CD14-positive monocyte (primary cell): Measurements from ENCODE around the gene TOX4. TPM values are rescaled to one million over a fixed set of nuclear protein-coding genes. Genes with fewer than 3 reads are reported as not detected.

Experiments
- DNase-seq, 3 donors: peaks; one replicate each; pipeline ENCODE4 v3.0.0-alpha.2; 2011 to 2022
- H2AFZ ChIP-seq: 2 replicates; pipeline ENCODE4 v1.6.0; 2012; ENCODE audit warnings: mild to moderate bottlenecking, low read depth, low read length, inconsistent platforms; ENCODE audit not compliant: insufficient read depth, poor library complexity, severe bottlenecking
- H3K27ac ChIP-seq, 2 donors: 1 replicate in 1 of 2; 2 replicates in 1 of 2; pipeline ENCODE4 v1.5.1; 2012 to 2013; ENCODE audit warnings: low read length in 2 of 2, control low read depth in 1 of 2, inconsistent platforms in 1 of 2, low read depth in 1 of 2, mild to moderate bottlenecking in 1 of 2
- H3K27me3 ChIP-seq, 2 donors: one replicate each; pipeline versions ENCODE4 v1.6.0 to v1.6.1; 2011 to 2013; ENCODE audit warnings: low read length in 2 of 2; ENCODE audit not compliant: control insufficient read depth in 2 of 2, insufficient read depth in 2 of 2
- H3K36me3 ChIP-seq, 2 donors: replicated peaks in 1 of 2; 1 replicate in 1 of 2; 2 replicates in 1 of 2; pipeline versions ENCODE4 v1.5.1 to v1.6.1; 2012 to 2013; ENCODE audit warnings: low read length in 2 of 2, control low read depth in 1 of 2, inconsistent platforms in 1 of 2, mild to moderate bottlenecking in 1 of 2; ENCODE audit not compliant: insufficient read depth in 2 of 2, control insufficient read depth in 1 of 2
- H3K4me1 ChIP-seq, 2 donors: 1 replicate in 1 of 2; 2 replicates in 1 of 2; pipeline versions ENCODE4 v1.5.1 to v1.6.1; 2012 to 2013; ENCODE audit warnings: low read length in 2 of 2, control low read depth in 1 of 2, inconsistent platforms in 1 of 2, mild to moderate bottlenecking in 1 of 2, moderate library complexity in 1 of 2; ENCODE audit not compliant: insufficient read depth in 2 of 2, control insufficient read depth in 1 of 2
- H3K4me2 ChIP-seq: replicated peaks from 2 replicates; pipeline ENCODE3; 2012; ENCODE audit warnings: low read length, moderate library complexity, mild to moderate bottlenecking; ENCODE audit not compliant: poor library complexity, severe bottlenecking; ENCODE audit errors: extremely low read depth
- H3K4me3 ChIP-seq, 3 experiments: fragments of 200-600 bp in 1 of 3; sonication (generic) in 1 of 3; replicated peaks in 1 of 3; 1 replicate in 2 of 3; 2 replicates in 1 of 3; pipeline ENCODE4 v1.5.1; 2011 to 2013; ENCODE audit warnings: low read length in 3 of 3, mild to moderate bottlenecking in 3 of 3, control low read depth in 2 of 3, low read depth in 2 of 3, inconsistent platforms in 1 of 3, moderate library complexity in 1 of 3
- H3K79me2 ChIP-seq: 2 replicates; pipeline ENCODE4 v1.6.0; 2012; ENCODE audit warnings: mild to moderate bottlenecking, control low read depth, inconsistent platforms, low read length, moderate library complexity; ENCODE audit not compliant: insufficient read depth
- H3K9ac ChIP-seq: 2 replicates; pipeline ENCODE4 v1.6.0; 2017; ENCODE audit warnings: low read length, mild to moderate bottlenecking; ENCODE audit not compliant: insufficient read depth, poor library complexity, severe bottlenecking
- H3K9me3 ChIP-seq, 2 donors: replicated peaks in 1 of 2; 1 replicate in 1 of 2; 2 replicates in 1 of 2; pipeline versions ENCODE4 v1.5.1 to v1.6.1; 2012 to 2013; ENCODE audit warnings: low read length in 2 of 2, control low read depth in 1 of 2; ENCODE audit not compliant: control insufficient read depth in 1 of 2, insufficient read depth in 1 of 2
- H4K20me1 ChIP-seq: 2 replicates; pipeline ENCODE4 v1.6.0; 2012; ENCODE audit warnings: mild to moderate bottlenecking, low read length, control low read depth, moderate library complexity; ENCODE audit not compliant: insufficient read depth
- H3K27ac Mint-ChIP-seq, 7 donors: one replicate each; pipeline ENCODE4 v1.8.0; 2020; ENCODE audit warnings: mild to moderate bottlenecking in 7 of 7, mixed read lengths in 7 of 7, moderate library complexity in 6 of 7, inconsistent platforms in 2 of 7
- H3K27me3 Mint-ChIP-seq, 3 donors: one replicate each; pipeline ENCODE4 v1.8.0; 2021 to 2022; ENCODE audit warnings: low read depth in 3 of 3, mild to moderate bottlenecking in 3 of 3, mixed read lengths in 3 of 3, moderate library complexity in 3 of 3, inconsistent platforms in 1 of 3
- H3K36me3 Mint-ChIP-seq, 2 donors: one replicate each; pipeline ENCODE4 v1.8.0; 2020; ENCODE audit warnings: mixed read lengths in 2 of 2, inconsistent platforms in 1 of 2, mild to moderate bottlenecking in 1 of 2
- H3K4me1 Mint-ChIP-seq: one replicate; pipeline ENCODE4 v1.8.0; 2020; ENCODE audit warnings: mild to moderate bottlenecking, mixed read lengths
- H3K4me3 Mint-ChIP-seq, 2 donors: one replicate each; pipeline ENCODE4 v1.8.0; 2020; ENCODE audit warnings: mild to moderate bottlenecking in 2 of 2, mixed read lengths in 2 of 2, moderate library complexity in 1 of 2
- H3K9me3 Mint-ChIP-seq, 7 donors: one replicate each; pipeline ENCODE4 v1.8.0; 2020 to 2022; ENCODE audit warnings: mixed read lengths in 7 of 7, mild to moderate bottlenecking in 6 of 7, moderate library complexity in 6 of 7, inconsistent platforms in 2 of 7
- WGBS: methylation state at CpG from one replicate; pipeline ENCODE4 v1.1.5; 2013; ENCODE audit warnings: missing lambda C conversion rate; ENCODE audit not compliant: insufficient coverage; 5-methylcytosine and 5-hydroxymethylcytosine counted together
- intact Hi-C, 2 donors: fragments of 100-400 bp; cut with micrococcal nuclease; formaldehyde crosslinking; loops; one replicate each; pipeline versions ENCODE4 v1.15.0 to v1.15.1; 2023
- polyA plus RNA-seq, 3 donors: library from polyadenylated mRNA; depleted of rRNA in 1 of 3; unstranded in 2 of 3; stranded (reverse) in 1 of 3; fragments of 300-500 nt in 2 of 3; fragments of >200 nt in 1 of 3; fragmentation: Illumina TruSeq in 2 of 3; gene quantifications; 1 replicate in 2 of 3; 2 replicates in 1 of 3; pipeline ENCODE4 v1.2.3, GENCODE V29; 2012 to 2021
- TF ChIP-seq, protein P1 (sequence below): fragments of 200-600 bp; IDR thresholded peaks from one replicate; pipeline ENCODE4 v1.8.0; 2022; ENCODE audit warnings: antibody characterized with exemption, mild to moderate bottlenecking

Gene TOX4
- polyA plus RNA-seq, 3 donors: 28.3 to 73.1 (median 68.5) TPM

DNA sequence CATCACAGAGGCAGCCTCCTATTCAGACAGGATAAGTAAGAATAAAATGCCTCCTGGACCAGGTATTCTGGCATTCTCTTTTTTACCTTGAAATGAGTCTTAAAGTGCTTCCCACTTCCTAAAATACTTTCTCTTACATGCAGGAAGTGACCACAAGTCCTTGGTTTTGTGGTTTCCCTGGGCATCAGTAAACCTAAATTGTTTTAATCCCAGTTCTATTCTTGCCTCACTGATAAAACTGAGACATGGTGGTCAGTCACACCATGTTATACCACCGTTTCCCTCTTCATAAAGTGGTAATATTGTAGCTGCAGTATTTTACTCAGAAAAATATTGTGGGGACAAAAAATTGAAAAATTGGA, 50.3 kb downstream of the TOX4 start:
- Mint-ChIP-seq H3K9me3 (peaks cover 0 to 4% (median 0%) of the 10 kb centered on the region in 7 donors), H3K4me1 (peaks cover 14% of the 10 kb centered on the region), H3K27ac (no peak overlapping the region), H3K27me3 (peaks cover 38 to 49% (median 42%) of the 10 kb centered on the region in 3 donors), H3K36me3 (peaks cover 0 to 2% of the 10 kb centered on the region in 2 donors), H3K4me3 (peak overlapping the region in 1 of 2 donors; percentile 82)
- Histone ChIP-seq H3K79me2 (no peaks in the 10 kb centered on the region), H3K36me3 (no peaks in the 10 kb centered on the region), H2AFZ (peak overlapping the region; percentile 71), H3K27ac (no peak overlapping the region), H3K9ac (no peak overlapping the region), H3K4me3 (peak overlapping the region in 1 of 3 experiments; percentile 74), H3K27me3 (peaks cover 10 to 23% of the 10 kb centered on the region in 2 donors), H3K9me3 (no peaks in the 10 kb centered on the region), H3K4me1 (peaks cover 13 to 19% of the 10 kb centered on the region in 2 donors), H3K4me2 (peak overlapping the region; percentile 81), H4K20me1 (no peaks in the 10 kb centered on the region)
- intact Hi-C loops: no loop called here
- TF ChIP-seq, protein P1, sequence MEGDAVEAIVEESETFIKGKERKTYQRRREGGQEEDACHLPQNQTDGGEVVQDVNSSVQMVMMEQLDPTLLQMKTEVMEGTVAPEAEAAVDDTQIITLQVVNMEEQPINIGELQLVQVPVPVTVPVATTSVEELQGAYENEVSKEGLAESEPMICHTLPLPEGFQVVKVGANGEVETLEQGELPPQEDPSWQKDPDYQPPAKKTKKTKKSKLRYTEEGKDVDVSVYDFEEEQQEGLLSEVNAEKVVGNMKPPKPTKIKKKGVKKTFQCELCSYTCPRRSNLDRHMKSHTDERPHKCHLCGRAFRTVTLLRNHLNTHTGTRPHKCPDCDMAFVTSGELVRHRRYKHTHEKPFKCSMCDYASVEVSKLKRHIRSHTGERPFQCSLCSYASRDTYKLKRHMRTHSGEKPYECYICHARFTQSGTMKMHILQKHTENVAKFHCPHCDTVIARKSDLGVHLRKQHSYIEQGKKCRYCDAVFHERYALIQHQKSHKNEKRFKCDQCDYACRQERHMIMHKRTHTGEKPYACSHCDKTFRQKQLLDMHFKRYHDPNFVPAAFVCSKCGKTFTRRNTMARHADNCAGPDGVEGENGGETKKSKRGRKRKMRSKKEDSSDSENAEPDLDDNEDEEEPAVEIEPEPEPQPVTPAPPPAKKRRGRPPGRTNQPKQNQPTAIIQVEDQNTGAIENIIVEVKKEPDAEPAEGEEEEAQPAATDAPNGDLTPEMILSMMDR: no peak
- WGBS: no CpG with 5 or more reads among the region's 1 CpG
- no peak for DNase-seq

DNA sequence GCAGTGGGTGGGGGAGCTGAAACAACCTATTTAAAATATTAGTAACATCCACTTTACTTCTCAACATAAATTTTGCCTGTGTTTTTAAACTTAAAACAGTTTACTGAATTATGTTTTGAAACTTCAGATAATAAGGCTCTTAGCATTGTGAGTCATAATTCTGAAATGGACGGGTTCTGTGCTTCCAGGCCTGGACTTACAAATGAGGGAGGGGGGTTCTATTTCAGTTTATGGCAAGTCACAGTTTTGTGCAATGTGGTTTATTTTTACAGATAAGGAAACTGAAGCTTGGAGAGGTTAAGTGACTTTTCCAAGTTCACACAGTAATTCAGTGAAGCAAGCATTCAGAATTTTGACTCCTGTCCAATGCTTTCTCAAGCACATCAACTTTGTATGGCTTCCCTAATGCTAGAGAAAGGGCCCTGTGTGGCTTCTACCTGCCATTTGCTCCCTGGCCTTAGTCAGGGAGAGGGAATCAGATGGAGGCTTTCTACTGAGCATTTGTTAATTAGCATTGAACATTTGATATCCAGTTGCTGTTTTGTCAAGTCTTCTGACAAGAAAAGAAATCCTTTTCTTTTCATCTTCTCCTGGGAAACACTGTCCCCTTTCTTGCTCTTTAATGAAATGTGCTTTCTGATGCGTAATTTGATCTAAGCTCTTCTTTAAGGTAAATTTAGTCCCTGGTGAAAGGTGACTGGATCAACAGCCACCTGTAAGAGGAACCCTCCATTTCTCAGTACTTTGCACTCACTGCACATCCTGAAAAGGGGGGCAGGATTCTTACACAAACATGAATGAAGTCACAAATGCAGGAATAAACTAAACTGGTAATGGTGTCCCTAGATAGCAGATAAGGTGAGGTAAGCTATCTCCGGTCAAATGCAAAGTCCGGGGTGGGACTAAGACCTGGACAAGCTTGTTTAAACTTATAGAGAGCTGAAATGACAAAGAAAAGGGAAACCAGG, 51.7 kb downstream of the TOX4 start:
- intact Hi-C loops: no loop called here

More for the DNA sequence above, 51.7 kb downstream of the TOX4 start:
- no peak overlapping the region for H3K27ac ChIP-seq
- peaks cover 0 to 4% (median 0%) of the 10 kb centered on the region in 7 donors for H3K9me3 Mint-ChIP-seq
- no peak overlapping the region for H3K4me3 ChIP-seq
- TF ChIP-seq, protein P1: no peak
- peaks cover 32 to 42% (median 36%) of the 10 kb centered on the region in 3 donors for H3K27me3 Mint-ChIP-seq
- no peaks in the 10 kb centered on the region for H4K20me1 ChIP-seq
- no peak overlapping the region for H3K4me2 ChIP-seq
- H3K4me1 Mint-ChIP-seq: peaks cover 14% of the 10 kb centered on the region
- H3K9me3 ChIP-seq: no peaks in the 10 kb centered on the region
- no peak for DNase-seq
- H3K79me2 ChIP-seq: no peaks in the 10 kb centered on the region
- H3K4me1 ChIP-seq: peaks cover 13 to 19% of the 10 kb centered on the region in 2 donors
- H3K27me3 ChIP-seq: peaks cover 15 to 29% of the 10 kb centered on the region in 2 donors
- peaks cover 0 to 2% of the 10 kb centered on the region in 2 donors for H3K36me3 Mint-ChIP-seq
- peak overlapping the region in 1 of 7 donors; percentile 28 for H3K27ac Mint-ChIP-seq
- no peaks in the 10 kb centered on the region for H3K36me3 ChIP-seq
- no peak overlapping the region for H2AFZ ChIP-seq
- H3K4me3 Mint-ChIP-seq: no peak overlapping the region
- no peak overlapping the region for H3K9ac ChIP-seq
- WGBS: 100% methylated on average over 1 of the region's 4 CpGs
